MCF 10A (cell line): Measurements from ENCODE around the gene CAP1. TPM values are rescaled to one million over a fixed set of nuclear protein-coding genes. Genes with fewer than 3 reads are reported as not detected.

ENCODE experiments used
- BruUV-seq: library from RNA; stranded (reverse); fragments of 400-500 nt; replicated peaks from 2 replicates; lab custom pipeline; 2021; lab: Mats Ljungman, UMichigan
- CTCF ChIA-PET: fragments of 300-600 bp; sonication (Branson Sonifier 250); formaldehyde crosslinking; extraction: SDS; loops from one replicate; lab custom pipeline; 2021; ENCODE audit warnings: antibody characterized with exemption, inconsistent platforms; lab: Yijun Ruan, JAX
- POLR2A ChIA-PET: fragments of 300-600, 350-650 bp; sonication (Branson Sonifier 250); formaldehyde crosslinking; extraction: SDS; loops from one replicate; lab custom pipeline; 2020; ENCODE audit warnings: antibody characterized with exemption, inconsistent platforms; lab: Yijun Ruan, JAX
- DNase-seq: peaks from one replicate; pipeline ENCODE4 v3.0.0-alpha.2; 2018; ENCODE audit not compliant: unreplicated experiment
- H3K27ac Mint-ChIP-seq: one replicate; pipeline ENCODE4 v1.8.0; 2022; ENCODE audit warnings: mild to moderate bottlenecking, low read depth, mixed read lengths; ENCODE audit not compliant: unreplicated experiment
- H3K27me3 Mint-ChIP-seq: one replicate; pipeline ENCODE4 v1.8.0; 2022; ENCODE audit warnings: mixed read lengths; ENCODE audit not compliant: insufficient read depth, unreplicated experiment
- H3K36me3 Mint-ChIP-seq: one replicate; pipeline ENCODE4 v1.8.0; 2022; ENCODE audit warnings: mild to moderate bottlenecking, moderate library complexity, mixed read lengths; ENCODE audit not compliant: insufficient read depth, unreplicated experiment
- H3K4me1 Mint-ChIP-seq: one replicate; pipeline ENCODE4 v1.8.0; 2022; ENCODE audit warnings: mixed read lengths; ENCODE audit not compliant: insufficient read depth, unreplicated experiment
- H3K4me3 Mint-ChIP-seq: one replicate; pipeline ENCODE4 v1.8.0; 2022; ENCODE audit warnings: mild to moderate bottlenecking, moderate library complexity, mixed read lengths; ENCODE audit not compliant: unreplicated experiment
- H3K9me3 Mint-ChIP-seq: one replicate; pipeline ENCODE4 v1.8.0; 2022; ENCODE audit warnings: mixed read lengths; ENCODE audit not compliant: unreplicated experiment
- intact Hi-C: fragments of 100-400 bp; cut with micrococcal nuclease; formaldehyde crosslinking; loops from 2 replicates; pipeline ENCODE4 v1.14.1; 2022
- total RNA-seq: library from RNA; stranded (reverse); gene quantifications from 2 replicates; pipeline ENCODE4 v1.2.3, GENCODE V29; 2022
- TF ChIP-seq, protein P1 (sequence below): fragments of 200-600 bp; IDR thresholded peaks from one replicate; pipeline ENCODE4 v1.8.0; 2022; ENCODE audit warnings: antibody characterized with exemption, mild to moderate bottlenecking; ENCODE audit not compliant: unreplicated experiment

Gene CAP1
- total RNA-seq, 1 experiment from 2014 or later: 297 TPM

GRCh38 chr1:40058453-40059337 is 18.2 kb downstream of the CAP1 start:
- no peak overlapping the region for H3K4me3 Mint-ChIP-seq
- DNase-seq: no peak
- no TSS peak for BruUV-seq
- ChIA-PET POLR2A (interaction anchor here (0.7 to 2.2 kb wide), 5 partner anchors 8 to 1933 kb away, joined by 3 to 8 read pairs (median 3); partner anchors contain the start of gene CAP1), CTCF (interaction anchor here (3.1 kb wide), 1 partner anchor 18 kb away, joined by 9 read pairs; no protein-coding TSS in a partner anchor)
- peaks cover 65% of the 10 kb centered on the region for H3K36me3 Mint-ChIP-seq
- TF ChIP-seq, protein P1, sequence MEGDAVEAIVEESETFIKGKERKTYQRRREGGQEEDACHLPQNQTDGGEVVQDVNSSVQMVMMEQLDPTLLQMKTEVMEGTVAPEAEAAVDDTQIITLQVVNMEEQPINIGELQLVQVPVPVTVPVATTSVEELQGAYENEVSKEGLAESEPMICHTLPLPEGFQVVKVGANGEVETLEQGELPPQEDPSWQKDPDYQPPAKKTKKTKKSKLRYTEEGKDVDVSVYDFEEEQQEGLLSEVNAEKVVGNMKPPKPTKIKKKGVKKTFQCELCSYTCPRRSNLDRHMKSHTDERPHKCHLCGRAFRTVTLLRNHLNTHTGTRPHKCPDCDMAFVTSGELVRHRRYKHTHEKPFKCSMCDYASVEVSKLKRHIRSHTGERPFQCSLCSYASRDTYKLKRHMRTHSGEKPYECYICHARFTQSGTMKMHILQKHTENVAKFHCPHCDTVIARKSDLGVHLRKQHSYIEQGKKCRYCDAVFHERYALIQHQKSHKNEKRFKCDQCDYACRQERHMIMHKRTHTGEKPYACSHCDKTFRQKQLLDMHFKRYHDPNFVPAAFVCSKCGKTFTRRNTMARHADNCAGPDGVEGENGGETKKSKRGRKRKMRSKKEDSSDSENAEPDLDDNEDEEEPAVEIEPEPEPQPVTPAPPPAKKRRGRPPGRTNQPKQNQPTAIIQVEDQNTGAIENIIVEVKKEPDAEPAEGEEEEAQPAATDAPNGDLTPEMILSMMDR: no peak
- H3K27ac Mint-ChIP-seq: peak overlapping the region; percentile 27
- intact Hi-C loops: no loop called here
- no peaks in the 10 kb centered on the region for H3K9me3 Mint-ChIP-seq
- H3K4me1 Mint-ChIP-seq: peaks cover 30% of the 10 kb centered on the region
- H3K27me3 Mint-ChIP-seq: no peaks in the 10 kb centered on the region

GRCh38 chr1:40059338-40059959 is 18.9 kb downstream of the CAP1 start:
- H3K27ac Mint-ChIP-seq: peak overlapping the region; percentile 27
- H3K4me3 Mint-ChIP-seq: no peak overlapping the region
- CTCF ChIA-PET: interaction anchor here (1.0 to 3.1 kb wide), 4 partner anchors 14 to 27 kb away, joined by 3 to 9 read pairs (median 4); no protein-coding TSS in a partner anchor
- TF ChIP-seq, protein P1: no peak
- POLR2A ChIA-PET: interaction anchor here (0.8 to 1.3 kb wide), 3 partner anchors 13 to 106 kb away, joined by 3 read pairs; partner anchors contain the start of gene CAP1
- peaks cover 30% of the 10 kb centered on the region for H3K4me1 Mint-ChIP-seq
- intact Hi-C loops: no loop called here
- H3K27me3 Mint-ChIP-seq: no peaks in the 10 kb centered on the region
- peaks cover 72% of the 10 kb centered on the region for H3K36me3 Mint-ChIP-seq
- DNase-seq: peak; percentile 50
- H3K9me3 Mint-ChIP-seq: no peaks in the 10 kb centered on the region
- BruUV-seq: TSS peak; percentile 9

DNA sequence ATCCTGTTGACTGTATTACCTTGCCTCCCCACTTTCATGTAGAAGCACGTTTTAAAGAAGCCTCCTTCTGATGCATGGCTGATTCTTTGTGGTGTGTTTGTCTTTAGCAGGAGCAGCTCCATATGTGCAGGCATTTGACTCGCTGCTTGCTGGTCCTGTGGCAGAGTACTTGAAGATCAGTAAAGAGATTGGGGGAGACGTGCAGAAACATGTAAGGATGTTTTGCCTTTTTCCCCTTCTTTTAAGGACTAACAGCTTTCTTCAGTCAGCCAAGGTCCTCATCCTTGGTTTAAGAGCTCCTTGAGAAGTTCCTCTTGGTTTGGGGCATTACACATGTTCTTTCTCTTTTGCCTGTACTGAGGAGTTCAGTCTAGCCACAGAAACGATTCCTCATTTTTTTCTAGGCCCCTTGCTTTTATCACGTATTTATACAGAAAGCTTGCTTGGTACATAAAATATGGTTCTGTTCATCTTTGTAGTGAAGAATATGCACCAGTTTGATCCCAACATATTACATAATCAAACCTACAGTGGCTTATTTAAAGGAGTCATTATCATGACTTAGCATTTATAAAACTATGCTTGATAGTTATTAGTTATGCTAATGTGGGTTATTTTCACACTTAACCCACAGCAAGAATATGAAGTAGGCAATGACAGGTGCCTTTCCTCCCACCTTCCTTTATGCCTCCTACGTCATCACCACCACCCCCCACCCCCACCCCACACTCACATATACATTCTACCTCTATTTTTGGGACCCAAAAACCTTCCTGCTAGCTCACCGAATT is 19.6 kb downstream of the CAP1 start:
- peaks cover 73% of the 10 kb centered on the region for H3K36me3 Mint-ChIP-seq
- TF ChIP-seq, protein P1: no peak
- CTCF ChIA-PET: interaction anchor here (0.9 to 3.1 kb wide), 6 partner anchors 14 to 158 kb away, joined by 3 to 9 read pairs (median 3); partner anchors contain the start of gene MYCL
- no peaks in the 10 kb centered on the region for H3K27me3 Mint-ChIP-seq
- peaks cover 24% of the 10 kb centered on the region for H3K4me1 Mint-ChIP-seq
- POLR2A ChIA-PET: interaction anchor here (0.8 to 1.4 kb wide), 5 partner anchors 13 to 105 kb away, joined by 3 to 6 read pairs (median 3); partner anchors contain the start of gene CAP1
- BruUV-seq: no TSS peak
- no peaks in the 10 kb centered on the region for H3K9me3 Mint-ChIP-seq
- H3K27ac Mint-ChIP-seq: no peak overlapping the region
- H3K4me3 Mint-ChIP-seq: no peak overlapping the region
- no peak for DNase-seq
- intact Hi-C loops: no loop called here
